Sigmoid colon (tissue), 7 donors: Measurements from ENCODE around the gene PCSK5. TPM values are rescaled to one million over a fixed set of nuclear protein-coding genes. Genes with fewer than 3 reads are reported as not detected.
"Not testable (repeated sequence)": the region's sequence is repeated elsewhere in the genome, so short reads cannot be mapped to it uniquely, and the experiment has no call there.

Experiments used
- DNase-seq: peaks from one replicate; pipeline ENCODE4 v3.0.0-alpha.2; 2019
- H3K27ac ChIP-seq, 4 donors: fragments of 200-600 bp; sonication (generic); one replicate each; pipeline ENCODE4 v1.5.1; 2016 to 2019; ENCODE audit warnings: mild to moderate bottlenecking in 1 of 4
- H3K27me3 ChIP-seq, 3 donors: fragments of 200-600 bp; sonication (generic); one replicate each; pipeline ENCODE4 v1.5.1; 2019; ENCODE audit warnings: mild to moderate bottlenecking in 1 of 3
- H3K36me3 ChIP-seq, 4 donors: fragments of 200-600 bp; sonication (generic); one replicate each; pipeline ENCODE4 v1.5.1; 2016 to 2019
- H3K4me1 ChIP-seq, 4 donors: fragments of 200-600 bp; sonication (generic); one replicate each; pipeline ENCODE4 v1.5.1; 2017 to 2019
- H3K4me3 ChIP-seq, 4 donors: fragments of 200-600 bp; sonication (generic); one replicate each; pipeline ENCODE4 v1.5.1; 2017 to 2019; ENCODE audit warnings: mild to moderate bottlenecking in 2 of 4, moderate library complexity in 1 of 4
- H3K9me3 ChIP-seq, 4 donors: fragments of 200-600 bp in 3 of 4; sonication (generic) in 3 of 4; one replicate each; pipeline versions ENCODE4 v1.5.1 to v1.6.1; 2013 to 2019
- CTCF ChIP-seq, 4 experiments: fragments of 450-650 bp in 3 of 4; fragments of 200-600 bp in 1 of 4; IDR thresholded peaks; one replicate each; pipeline ENCODE4 v1.5.1; 2016 to 2019; ENCODE audit warnings: antibody characterized with exemption in 4 of 4, mild to moderate bottlenecking in 3 of 4, moderate library complexity in 2 of 4
- EP300 ChIP-seq, 4 donors: sonication (generic); formaldehyde crosslinking; IDR thresholded peaks; one replicate each; pipeline ENCODE4 v1.6.1; 2017; ENCODE audit warnings: antibody characterized with exemption in 4 of 4
- POLR2A ChIP-seq, 2 donors: fragments of 450-650 bp; IDR thresholded peaks; one replicate each; pipeline ENCODE4 v1.6.1; 2016; ENCODE audit warnings: antibody characterized with exemption in 2 of 2, mild to moderate bottlenecking in 2 of 2, moderate library complexity in 2 of 2
- POLR2AphosphoS5 ChIP-seq, 4 donors: sonication (generic); formaldehyde crosslinking; IDR thresholded peaks; one replicate each; pipeline ENCODE4 v1.6.1; 2017; ENCODE audit warnings: antibody characterized with exemption in 4 of 4
- WGBS, 2 donors: extraction: QIAGEN DNeasy Blood & Tissue Kit; methylation state at CpG; one replicate each; pipeline ENCODE4 v1.1.7; 2013; 5-methylcytosine and 5-hydroxymethylcytosine counted together
- intact Hi-C: fragments of 100-400 bp; cut with DNase I; formaldehyde crosslinking; loops from one replicate; pipeline ENCODE4 v1.15.1; 2023
- polyA plus RNA-seq, 3 donors: library from polyadenylated mRNA; stranded (reverse); fragments of 200-250 nt; gene quantifications; one replicate each; pipeline ENCODE4 v1.2.3, GENCODE V29; 2013
- total RNA-seq, 4 donors: library from RNA; depleted of rRNA; stranded (reverse); fragments of >200 nt; gene quantifications; one replicate each; pipeline ENCODE4 v1.1.0, GENCODE V29; 2016
- donor health status: healthy with polysubstance abuse.
- donor health status: Bipolar disorder and iron deficiency.
- donor health status: healthy.

PCSK5 gene
- total and polyA plus RNA-seq, 7 donors, result 2.4 to 23.5 (median 8.4) TPM

GRCh38 chr9:76049341-76049740 is 158.9 kb downstream of the PCSK5 start:
- DNase-seq, result no peak
- Histone ChIP-seq H3K27me3 (no peaks in the 10 kb centered on the region), H3K4me3 (no peak overlapping the region), H3K27ac (no peak overlapping the region), H3K36me3 (no peaks in the 10 kb centered on the region), H3K9me3 (no peaks in the 10 kb centered on the region), H3K4me1 (no peaks in the 10 kb centered on the region)
- 15 to 60% methylated on average over 2 of the region's 2 CpGs for WGBS, 2 donors
- no peak for TF ChIP-seq POLR2A (IDR thresholded peaks at IDR 0.05)
- no peak for TF ChIP-seq CTCF (IDR thresholded peaks at IDR 0.05)
- no peak for TF ChIP-seq POLR2AphosphoS5 (IDR thresholded peaks at IDR 0.05)
- no peak for TF ChIP-seq EP300 (IDR thresholded peaks at IDR 0.05)
- intact Hi-C loops, result no loop called here

GRCh38 chr9:76067696-76068095 is 177.2 kb downstream of the PCSK5 start:
- Histone ChIP-seq H3K4me3 (no peak overlapping the region), H3K4me1 (no peaks in the 10 kb centered on the region), H3K9me3 (no peaks in the 10 kb centered on the region), H3K27ac (no peak overlapping the region), H3K27me3 (no peaks in the 10 kb centered on the region), H3K36me3 (peaks cover 0 to 8% (median 3%) of the 10 kb centered on the region in 4 donors)
- intact Hi-C loops, result no loop called here
- no peak for TF ChIP-seq POLR2AphosphoS5 (IDR thresholded peaks at IDR 0.05)
- no peak for TF ChIP-seq CTCF (IDR thresholded peaks at IDR 0.05)
- no peak for TF ChIP-seq EP300 (IDR thresholded peaks at IDR 0.05)
- no peak for TF ChIP-seq POLR2A (IDR thresholded peaks at IDR 0.05)
- DNase-seq, result no peak
- 98% methylated on average over 11 of the region's 11 CpGs for WGBS, 2 donors

GRCh38 chr9:76077537-76077936 is 187.1 kb downstream of the PCSK5 start:
- intact Hi-C loops, result no loop called here
- TF ChIP-seq CTCF (IDR thresholded peaks at IDR 0.05), result no peak
- TF ChIP-seq POLR2A (IDR thresholded peaks at IDR 0.05), result no peak
- TF ChIP-seq POLR2AphosphoS5 (IDR thresholded peaks at IDR 0.05), result no peak
- no peak for TF ChIP-seq EP300 (IDR thresholded peaks at IDR 0.05)
- peaks cover 0 to 6% (median 0%) of the 10 kb centered on the region in 4 donors for H3K36me3 ChIP-seq

GRCh38 chr9:76081281-76081680 is 190.8 kb downstream of the PCSK5 start:
- peaks cover 0 to 24% (median 12%) of the 10 kb centered on the region in 4 donors for H3K4me1 ChIP-seq
- H3K4me3 ChIP-seq, H3K9me3 ChIP-seq, H3K36me3 ChIP-seq, DNase-seq, H3K27me3 ChIP-seq, intact Hi-C loops, H3K27ac ChIP-seq: not testable (repeated sequence)
- WGBS, 2 donors, result 84 to 96% methylated on average over 5 of the region's 5 CpGs

More at GRCh38 chr9:76077537-76077936, 187.1 kb downstream of the PCSK5 start:
- no peak overlapping the region for H3K27ac ChIP-seq
- no peaks in the 10 kb centered on the region for H3K9me3 ChIP-seq
- DNase-seq, result no peak
- no peaks in the 10 kb centered on the region for H3K27me3 ChIP-seq
- H3K4me1 ChIP-seq, result peaks cover 0 to 11% (median 2%) of the 10 kb centered on the region in 4 donors
- no peak overlapping the region for H3K4me3 ChIP-seq

- TF ChIP-seq POLR2A (IDR thresholded peaks at IDR 0.05) (no peak), POLR2AphosphoS5 (IDR thresholded peaks at IDR 0.05) (no peak), CTCF (IDR thresholded peaks at IDR 0.05) (no peak), EP300 (IDR thresholded peaks at IDR 0.05) (no peak)
- Histone ChIP-seq H3K9me3 (no peaks in the 10 kb centered on the region), H3K36me3 (no peaks in the 10 kb centered on the region), H3K27me3 (no peaks in the 10 kb centered on the region), H3K4me1 (peaks cover 0 to 25% (median 12%) of the 10 kb centered on the region in 4 donors), H3K4me3 (no peak overlapping the region), H3K27ac (no peak overlapping the region)
- DNase-seq, result no peak
- intact Hi-C loops, result no loop called here
These were observed 191.6 kb downstream of the PCSK5 start for GRCh38 chr9:76082057-76082456.
